ENCODE data around the gene TCEANC2.
A peak's percentile ranks its signal among the peaks of the same experiment; 100 is the strongest.

The TCEANC2 gene

DNA sequence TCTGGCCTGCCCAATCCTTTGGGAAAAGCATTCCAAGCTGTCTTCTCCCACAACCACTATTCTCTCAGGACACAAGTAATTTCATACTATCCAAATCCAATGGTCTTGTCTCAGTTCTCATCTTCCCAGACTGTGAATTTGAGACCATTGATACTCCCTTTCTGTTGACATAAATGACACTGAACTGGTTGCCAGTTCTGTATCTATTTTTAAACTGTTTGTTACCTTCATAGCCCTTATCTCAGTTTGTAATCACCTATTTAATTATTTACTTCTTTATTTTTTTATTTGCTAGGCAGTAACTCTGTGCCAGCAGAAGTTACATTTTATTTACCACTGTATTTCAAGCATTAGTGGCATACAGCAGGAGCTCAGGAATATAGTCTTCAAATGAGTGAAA is 24.0 kb downstream of the TCEANC2 start:
- H3K4me3 ChIP-seq (ENCODE audit: low read depth, low read length): no peak overlapping the region
- no peak for TF ChIP-seq CTCF (IDR thresholded peaks at IDR 0.05; ENCODE audit: borderline replicate concordance, insufficient read depth, low read depth, low read length)

DNA sequence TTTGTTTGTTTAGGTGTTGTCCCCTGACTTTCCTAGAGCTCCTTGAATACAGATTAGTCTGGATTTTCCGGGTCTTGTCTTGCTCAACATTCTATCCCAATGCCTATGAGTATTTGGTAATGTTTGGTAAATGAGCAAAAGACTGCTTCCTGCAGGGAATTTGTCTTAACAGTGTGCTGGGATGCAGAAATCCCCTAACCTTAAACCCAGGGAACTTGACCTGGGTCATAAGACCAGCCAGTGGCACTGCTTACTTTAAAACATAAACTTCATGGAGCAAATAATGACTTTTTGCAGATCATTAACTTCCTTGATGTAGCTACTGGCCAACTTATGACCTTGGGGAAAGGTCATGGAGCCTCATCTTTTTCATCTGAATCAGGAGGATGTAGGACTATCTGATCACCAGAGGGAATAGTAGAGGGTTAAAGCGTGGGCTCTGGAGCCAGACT is 27.2 kb downstream of the TCEANC2 start:
- TF ChIP-seq CTCF (IDR thresholded peaks at IDR 0.05; ENCODE audit: borderline replicate concordance, insufficient read depth, low read depth, low read length): no peak
- H3K4me3 ChIP-seq (ENCODE audit: low read depth, low read length): no peak overlapping the region

- no peak overlapping the region for H3K4me3 ChIP-seq (ENCODE audit: low read depth, low read length)
- TF ChIP-seq CTCF (IDR thresholded peaks at IDR 0.05; ENCODE audit: borderline replicate concordance, insufficient read depth, low read depth, low read length): peak; percentile 81
Observed at GRCh38 chr1:54081306-54082270, 28.2 kb downstream of the TCEANC2 start.

GRCh38 chr1:54084794-54085193 is 31.4 kb downstream of the TCEANC2 start:
- no peak for TF ChIP-seq CTCF (IDR thresholded peaks at IDR 0.05; ENCODE audit: borderline replicate concordance, insufficient read depth, low read depth, low read length)
- no peak overlapping the region for H3K4me3 ChIP-seq (ENCODE audit: low read depth, low read length)

GRCh38 chr1:54086754-54087153 is 33.3 kb downstream of the TCEANC2 start:
- H3K4me3 ChIP-seq (ENCODE audit: low read depth, low read length): no peak overlapping the region
- no peak for TF ChIP-seq CTCF (IDR thresholded peaks at IDR 0.05; ENCODE audit: borderline replicate concordance, insufficient read depth, low read depth, low read length)

- TF ChIP-seq CTCF (IDR thresholded peaks at IDR 0.05; ENCODE audit: borderline replicate concordance, insufficient read depth, low read depth, low read length): no peak
Observed at GRCh38 chr1:54088385-54088784, 35.0 kb downstream of the TCEANC2 start.

DNA sequence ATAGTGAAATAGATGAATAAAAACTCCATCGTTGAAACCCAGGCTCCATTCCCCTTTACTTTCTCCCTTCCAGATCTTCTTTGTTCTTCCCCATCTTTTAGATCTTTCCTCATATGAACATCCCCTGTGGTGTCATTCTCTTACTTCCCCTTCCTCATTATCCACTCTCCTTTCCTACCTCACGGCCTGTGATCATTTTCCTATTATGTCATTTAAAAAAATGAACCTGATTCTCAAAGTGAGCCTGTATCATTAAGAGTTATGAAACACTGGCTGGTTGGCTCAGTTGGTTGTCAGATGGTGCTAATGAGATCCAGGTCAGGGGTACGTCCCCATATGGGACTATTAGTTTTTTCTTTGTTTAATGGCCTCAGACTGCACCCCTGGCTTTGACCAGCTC is 38.3 kb downstream of the TCEANC2 start:
- no peak for TF ChIP-seq CTCF (IDR thresholded peaks at IDR 0.05; ENCODE audit: borderline replicate concordance, insufficient read depth, low read depth, low read length)
- no peak overlapping the region for H3K4me3 ChIP-seq (ENCODE audit: low read depth, low read length)

More at GRCh38 chr1:54088385-54088784, 35.0 kb downstream of the TCEANC2 start:
- H3K4me3 ChIP-seq (ENCODE audit: low read depth, low read length): no peak overlapping the region
